ENCODE measurements around the gene CTRL.
"Not testable (repeated sequence)": the region's sequence is repeated elsewhere in the genome, so short reads cannot be mapped to it uniquely, and the experiment has no call there.

Gene CTRL

DNA sequence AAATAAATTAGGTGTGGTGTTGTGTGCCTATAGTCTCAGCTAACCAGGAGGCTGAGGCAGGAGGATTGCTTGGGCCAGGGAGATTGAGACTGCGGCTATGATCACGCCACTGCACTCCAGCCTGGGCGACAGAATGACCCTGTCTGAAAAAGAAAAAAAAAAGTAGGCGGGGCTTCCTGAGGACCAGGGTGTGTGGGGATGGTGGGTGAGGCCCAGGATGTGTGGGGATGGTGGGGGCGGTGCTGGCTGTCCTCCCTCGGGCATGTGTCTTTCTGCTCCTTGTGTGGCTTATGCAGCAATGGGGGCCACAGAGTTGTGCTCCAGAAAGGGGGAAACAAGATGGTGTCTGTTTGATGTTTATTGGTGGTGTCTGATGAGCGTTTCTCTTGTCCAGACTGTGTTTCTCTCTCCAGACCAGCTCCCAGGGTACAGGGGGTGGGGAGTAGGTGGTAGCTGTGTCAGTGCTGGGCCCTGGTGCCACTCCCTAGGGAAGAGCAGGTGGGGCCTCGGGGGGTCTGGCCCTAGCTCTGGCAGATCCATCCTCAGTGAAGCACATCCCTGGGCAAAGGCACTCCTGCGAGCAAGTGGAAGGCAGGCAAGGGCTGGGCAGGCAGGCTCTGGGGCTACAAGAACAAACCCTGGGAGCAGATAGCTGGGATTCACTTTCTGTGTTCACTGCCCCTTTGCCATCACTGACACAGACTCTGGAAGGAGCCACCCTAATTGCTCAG is 10.0 kb upstream of the CTRL start:
- no peak for DNase-seq (ENCODE audit: low read depth in 2 of 2)

DNA sequence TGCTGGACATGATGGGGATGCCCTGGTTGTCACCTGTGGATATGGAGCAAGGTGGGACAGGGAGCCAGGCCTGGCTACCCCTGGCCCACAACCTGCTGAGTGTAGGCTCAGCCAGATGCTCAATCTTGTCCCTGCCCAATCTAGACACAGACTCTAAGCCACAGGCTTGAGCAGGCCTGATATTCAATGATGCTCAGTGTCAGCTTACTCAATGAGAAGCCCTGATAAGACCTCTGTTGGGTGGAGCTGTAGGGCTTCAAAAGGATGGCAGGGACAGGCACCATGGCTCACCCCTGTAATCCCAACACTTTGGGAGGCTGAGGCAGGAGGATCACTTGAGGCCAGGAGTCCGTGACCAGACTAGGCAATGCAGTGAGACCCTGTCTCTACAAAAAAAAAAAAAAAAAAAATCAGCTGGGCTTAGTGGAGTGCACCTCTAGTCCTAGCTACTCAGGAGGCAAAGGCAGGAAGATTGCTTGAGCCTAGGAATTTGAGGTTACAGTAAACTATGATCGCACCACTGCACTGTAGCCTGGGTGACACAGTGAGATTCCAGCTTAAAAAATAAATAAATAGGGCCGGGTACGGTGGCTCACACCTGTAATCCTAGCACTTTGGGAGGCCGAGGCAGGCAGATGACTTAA is 8.9 kb upstream of the CTRL start:
- DNase-seq (ENCODE audit: low read depth in 2 of 2) = no peak

DNA sequence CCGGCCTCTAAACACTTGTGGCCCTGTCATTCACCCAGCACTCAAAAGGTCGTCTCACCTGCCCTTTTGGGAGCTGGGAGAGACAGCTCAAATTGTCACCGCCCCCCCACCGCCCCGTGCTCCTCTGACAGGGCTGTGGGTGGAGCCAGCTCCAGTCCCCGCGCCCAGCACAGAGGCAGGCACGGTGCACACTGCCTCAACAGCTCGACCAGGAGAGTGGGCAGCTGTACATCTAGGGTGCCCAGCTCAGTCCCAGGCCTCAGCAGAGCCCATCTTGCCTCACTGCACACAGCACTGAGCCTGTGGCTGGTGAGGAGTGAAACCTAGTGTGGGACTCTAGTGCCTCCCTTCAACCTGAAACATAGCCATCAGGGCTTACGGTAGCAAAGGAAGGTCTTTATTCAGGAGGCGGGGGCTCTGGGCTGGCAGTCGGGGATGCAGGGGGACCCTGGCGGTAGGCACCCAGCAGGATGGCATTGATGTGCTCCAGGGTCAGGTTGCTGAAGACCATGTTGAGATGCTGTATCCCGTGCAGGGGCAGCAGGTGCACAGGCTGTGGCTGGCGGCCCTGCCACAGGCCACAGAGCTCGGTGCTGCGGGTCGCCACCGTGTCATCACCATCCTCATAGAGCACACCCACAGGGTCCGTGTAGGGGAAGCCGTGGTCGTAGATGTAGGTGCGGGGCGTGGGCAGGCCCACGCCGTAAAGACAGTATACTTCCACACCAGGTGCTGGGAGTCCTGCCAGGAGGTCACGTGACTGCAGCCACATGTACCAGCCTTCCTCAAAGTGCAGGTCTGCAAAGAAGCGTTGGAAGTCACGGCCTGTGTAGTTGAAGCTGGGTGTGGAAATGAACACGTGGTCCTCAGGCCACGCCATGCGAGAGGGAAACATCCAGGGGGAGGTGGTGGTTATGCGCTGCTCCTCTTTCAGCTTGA is 8.1 kb upstream of the CTRL start:
- peak in 1 of 2 donors; percentile 60 for DNase-seq (ENCODE audit: low read depth in 2 of 2)

DNA sequence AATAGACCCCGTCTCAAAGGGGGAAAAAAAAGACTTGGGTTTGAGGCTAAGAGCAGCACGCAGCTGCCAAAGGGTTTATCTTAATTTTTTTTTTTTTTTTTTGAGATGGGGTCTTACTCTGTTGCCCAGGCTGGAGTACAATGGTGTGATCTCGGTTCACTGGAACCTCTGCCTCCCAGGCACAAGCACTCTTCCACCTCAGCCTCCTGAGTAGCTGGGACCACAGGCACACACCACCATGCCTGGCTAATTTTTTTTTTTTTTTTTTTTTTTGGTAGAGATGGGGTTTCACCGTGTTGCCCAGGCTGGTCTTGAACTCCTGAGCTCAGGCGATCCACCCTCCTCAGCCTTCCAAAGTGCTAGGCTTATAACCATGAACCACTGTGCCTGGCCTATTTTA is 6.1 kb upstream of the CTRL start:
- DNase-seq (ENCODE audit: low read depth in 2 of 2) = not testable (repeated sequence)

DNA sequence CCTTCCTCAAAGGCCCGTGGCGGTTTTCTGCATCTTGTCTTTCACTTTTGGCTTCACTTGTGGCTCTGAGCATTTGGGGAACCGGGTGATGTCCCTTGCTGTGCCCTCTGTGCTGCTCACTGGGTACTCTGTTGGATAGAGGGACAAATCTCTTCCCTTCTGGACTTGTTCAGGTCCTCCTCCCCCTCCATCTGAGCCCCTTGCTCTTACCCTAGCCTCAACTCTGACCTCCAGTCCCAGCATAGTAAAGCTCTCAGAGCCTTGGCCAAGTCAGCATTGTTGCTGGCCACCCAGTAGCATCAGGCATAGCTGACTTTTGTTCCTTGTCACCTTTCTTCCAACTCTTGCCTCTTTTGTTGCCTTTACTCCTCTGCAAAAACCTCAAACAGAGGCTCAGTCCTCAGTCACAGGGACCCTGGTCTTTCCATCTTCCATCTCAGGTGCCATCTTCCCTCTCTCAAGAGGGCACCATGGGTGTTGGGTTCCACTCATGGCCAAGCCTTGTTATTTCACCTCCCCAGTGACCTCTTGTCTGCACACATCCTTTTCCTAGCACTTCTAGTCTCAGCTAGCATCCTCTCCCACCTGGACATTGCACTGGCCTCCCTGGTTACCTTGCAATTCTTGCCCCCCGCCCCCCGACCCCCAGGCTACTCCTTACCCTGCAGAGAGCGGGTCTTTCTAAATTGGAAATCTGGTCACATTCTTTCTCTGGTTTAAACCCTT is 5.4 kb upstream of the CTRL start:
- peak in 1 of 2 donors; percentile 66 for DNase-seq (ENCODE audit: low read depth in 2 of 2)

DNA sequence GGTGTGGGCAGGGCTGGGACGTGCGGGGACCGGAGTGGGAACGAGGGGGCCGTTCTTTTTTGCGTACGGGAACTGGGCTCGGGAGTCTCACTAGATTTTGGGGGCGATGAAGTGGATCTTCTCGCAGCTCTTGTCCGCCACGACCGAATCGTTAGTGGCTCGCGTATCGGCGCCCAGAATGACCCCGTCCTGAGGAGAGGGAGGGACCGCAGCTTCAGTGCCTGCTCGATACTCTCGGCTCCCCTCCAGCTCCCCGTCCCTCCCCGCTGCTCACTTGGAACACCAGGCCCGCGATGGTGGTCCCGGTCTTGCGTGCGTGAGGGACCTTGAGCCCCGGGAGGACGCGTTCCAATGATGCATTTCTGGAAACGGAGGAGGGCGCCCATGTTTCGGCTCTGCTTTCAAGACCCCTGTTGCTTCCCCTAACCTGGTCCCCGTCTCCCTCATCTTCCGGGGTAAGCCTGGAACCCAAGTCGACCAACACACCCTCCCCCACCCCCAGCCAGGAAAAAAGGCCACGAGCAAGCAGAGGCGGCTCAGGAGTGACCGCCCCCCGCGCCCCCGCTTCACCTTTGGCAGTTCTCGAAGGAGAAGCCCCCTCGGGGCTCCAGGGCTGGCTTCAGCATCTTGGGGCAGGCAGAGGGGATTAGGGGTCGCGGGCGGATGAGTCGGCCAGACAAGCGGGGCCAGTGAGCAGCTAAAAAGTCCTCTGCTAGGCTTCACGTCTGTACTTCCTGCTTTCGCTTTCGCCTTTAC is 4.6 kb upstream of the CTRL start, which contains the start of gene PSMB10:
Gene PSMB10, minus strand, starts transcription at position 727 of the 756 bp plus-strand sequence. Its CDS starts 101 bp downstream, at position 626.
- DNase-seq (ENCODE audit: low read depth in 2 of 2) = peak; percentile 30 to 53

DNA sequence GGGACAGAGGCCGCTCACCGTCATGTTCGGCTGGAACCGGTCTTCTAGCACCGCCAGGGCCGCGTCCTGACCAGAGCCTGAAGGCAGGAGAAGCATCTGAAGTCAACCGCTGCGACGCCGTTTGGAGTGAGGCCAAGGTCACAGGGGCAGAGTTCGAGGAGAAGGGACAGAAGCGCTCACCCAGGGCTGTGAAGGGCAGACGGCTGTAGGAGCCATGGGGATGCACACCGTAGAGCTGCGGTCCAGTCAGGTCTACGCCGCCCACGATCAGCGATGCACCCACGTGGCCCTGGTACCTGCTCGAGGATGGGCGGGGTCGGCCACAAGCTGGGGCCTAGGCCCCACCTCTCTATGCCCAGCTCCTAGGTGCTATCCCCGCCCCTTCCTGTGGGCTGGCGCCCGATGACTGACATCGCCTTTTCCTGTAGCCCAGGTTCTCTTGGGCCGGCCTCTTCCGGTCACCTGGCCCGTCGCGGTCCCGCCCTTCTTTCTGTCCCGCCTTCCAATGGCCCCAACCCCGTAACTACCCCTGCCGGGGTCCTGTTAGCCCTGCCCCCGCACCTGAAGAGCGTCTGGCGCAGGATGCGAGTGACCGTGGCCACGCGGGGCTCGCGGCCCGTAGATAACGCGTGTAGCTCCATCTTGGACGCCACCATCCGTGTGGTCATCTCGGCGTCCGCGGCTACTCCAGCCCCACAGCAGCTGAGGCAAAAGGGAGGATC is 3.9 kb upstream of the CTRL start:
- DNase-seq (ENCODE audit: low read depth in 2 of 2) = peak; percentile 88 to 90

DNA sequence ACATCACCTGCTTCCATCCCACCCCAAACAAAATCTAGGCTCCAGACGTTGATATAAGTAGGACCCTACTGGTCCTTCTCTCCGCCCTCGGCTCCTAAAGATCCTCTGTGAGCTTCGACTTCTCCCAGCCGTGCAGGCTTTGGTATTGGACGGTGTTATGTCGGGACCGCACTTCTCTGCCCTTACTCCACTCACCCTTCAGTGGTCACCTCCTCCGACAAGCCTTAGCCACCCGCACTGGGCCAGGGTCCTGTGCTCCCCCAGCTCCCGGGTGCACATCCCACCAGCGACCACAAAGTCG is 3.4 kb upstream of the CTRL start:
- no peak for DNase-seq (ENCODE audit: low read depth in 2 of 2)

DNA sequence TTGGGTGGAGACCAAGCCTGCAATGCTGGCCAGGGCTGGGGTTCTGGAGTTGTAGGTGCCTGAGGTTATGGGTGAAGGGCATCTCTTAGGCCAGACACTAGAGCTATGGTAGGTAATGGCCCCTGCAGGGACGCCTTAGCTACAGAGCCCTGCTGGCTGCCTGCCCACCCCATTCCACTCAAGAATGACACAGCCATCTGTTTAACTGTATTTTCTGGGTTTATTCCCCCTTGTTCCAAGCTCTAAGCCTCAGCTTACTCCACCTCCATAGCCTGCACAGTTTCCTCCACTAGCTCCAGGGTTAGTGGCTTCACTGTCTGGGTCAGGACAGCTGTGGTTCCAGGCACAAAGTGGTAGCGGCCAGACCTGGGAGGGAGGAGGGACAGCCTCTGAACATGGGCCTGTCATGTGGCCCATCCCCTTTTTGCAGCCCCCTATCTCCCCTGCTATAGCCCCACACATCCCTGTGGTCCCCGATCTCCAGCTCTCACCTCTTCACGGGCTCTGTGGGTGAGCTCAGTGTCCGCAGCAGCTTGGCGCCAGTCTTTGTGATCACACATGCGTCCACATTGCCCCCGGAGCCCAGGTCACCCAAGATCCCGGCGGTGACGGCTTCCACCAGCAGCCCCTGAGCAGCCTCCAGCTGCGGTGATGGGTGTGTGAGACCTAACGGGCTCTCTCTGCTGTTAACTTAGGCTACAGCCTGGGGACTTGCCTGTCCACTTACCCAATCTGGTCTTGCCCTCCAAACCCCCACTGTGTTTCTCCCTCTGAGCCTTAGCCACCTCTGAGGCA is 2.8 kb upstream of the CTRL start:
- no peak for DNase-seq (ENCODE audit: low read depth in 2 of 2)

DNA sequence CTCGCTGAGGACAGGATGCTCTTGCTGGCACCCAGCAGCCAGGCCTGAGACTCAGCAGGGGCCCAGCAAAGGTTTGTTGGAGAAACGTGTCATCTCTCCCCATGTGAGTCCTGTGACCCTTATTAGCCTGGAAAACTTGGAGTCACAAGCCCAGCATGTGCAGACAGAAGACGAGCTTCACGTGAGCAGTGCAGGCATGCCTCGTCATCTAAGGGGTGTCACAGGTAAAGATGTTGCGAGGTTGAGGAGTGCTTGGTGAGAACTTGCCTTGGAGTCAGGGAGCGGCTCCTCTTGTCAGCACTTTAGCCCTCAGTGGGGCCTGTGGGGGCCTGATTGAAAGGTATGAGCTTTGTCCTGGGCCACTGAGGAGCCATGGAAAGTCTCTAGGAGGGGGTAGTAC is 2.1 kb upstream of the CTRL start:
- DNase-seq (ENCODE audit: low read depth in 2 of 2) = no peak

DNA sequence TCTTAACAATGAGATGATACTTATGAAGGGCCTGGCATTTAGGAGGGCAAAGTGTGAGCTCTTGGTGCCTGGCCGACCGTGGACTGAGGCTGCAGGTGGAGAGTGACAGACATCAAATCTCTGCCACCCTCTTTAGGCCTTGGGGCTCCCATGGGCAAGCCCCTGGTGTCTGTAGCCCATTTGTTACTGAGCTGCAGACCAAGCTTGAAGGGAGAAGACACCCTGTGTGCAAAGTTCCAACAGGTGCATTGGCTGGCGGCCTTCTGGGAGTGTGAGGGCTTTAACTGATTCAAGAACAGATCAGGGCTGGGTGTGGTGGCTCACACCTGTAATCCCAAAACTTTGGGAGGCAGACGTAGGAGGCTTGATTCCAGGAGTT is 789 bp upstream of the CTRL start:
- DNase-seq (ENCODE audit: low read depth in 2 of 2) = no peak

DNA sequence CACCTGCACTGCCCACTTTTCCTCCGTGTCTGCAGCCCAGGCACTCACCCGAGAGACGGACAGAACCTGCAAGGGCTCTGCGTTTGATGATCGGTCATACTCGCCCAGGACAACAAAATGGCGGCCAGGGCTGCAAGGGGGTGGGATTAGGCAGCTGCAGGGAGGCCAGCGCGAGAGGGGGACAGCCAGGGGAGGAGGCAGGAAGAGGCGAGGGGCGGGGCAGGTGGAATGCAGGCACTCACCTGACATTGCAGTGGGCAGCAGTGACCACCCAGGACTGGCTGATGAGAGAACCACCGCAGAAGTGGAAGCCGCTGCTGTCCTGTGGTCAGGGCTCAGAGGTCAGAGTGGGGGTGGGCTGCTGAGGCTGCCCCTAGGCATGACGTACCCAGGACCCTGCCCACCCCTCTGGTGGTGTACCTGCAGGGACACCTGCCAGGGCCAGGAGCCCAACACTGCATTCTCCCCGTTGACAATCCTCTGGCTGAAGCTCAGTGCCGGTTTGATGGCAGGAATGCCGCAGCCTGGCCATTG is 917 bp downstream of the CTRL start:
- DNase-seq (ENCODE audit: low read depth in 2 of 2) = no peak

DNA sequence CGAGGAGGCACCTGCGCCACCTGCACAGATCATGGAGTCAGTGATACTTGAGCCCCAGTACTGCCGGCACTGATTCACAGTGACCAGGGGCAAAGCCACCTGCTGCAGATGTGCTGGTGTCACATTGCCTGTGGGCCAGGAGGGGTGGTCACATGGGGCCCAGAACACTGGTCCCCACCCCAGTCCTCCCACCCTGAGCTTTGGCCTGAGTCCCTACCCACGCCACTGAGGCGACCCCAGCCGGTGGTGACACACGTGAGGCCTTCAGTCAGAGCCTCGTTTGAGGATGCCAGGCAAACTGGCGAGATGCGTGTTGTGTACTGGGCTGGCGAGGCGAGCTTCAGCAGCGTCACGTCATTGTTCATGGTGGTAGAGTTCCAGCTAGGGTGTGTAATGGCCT is 1.5 kb downstream of the CTRL start:
- DNase-seq (ENCODE audit: low read depth in 2 of 2) = no peak

DNA sequence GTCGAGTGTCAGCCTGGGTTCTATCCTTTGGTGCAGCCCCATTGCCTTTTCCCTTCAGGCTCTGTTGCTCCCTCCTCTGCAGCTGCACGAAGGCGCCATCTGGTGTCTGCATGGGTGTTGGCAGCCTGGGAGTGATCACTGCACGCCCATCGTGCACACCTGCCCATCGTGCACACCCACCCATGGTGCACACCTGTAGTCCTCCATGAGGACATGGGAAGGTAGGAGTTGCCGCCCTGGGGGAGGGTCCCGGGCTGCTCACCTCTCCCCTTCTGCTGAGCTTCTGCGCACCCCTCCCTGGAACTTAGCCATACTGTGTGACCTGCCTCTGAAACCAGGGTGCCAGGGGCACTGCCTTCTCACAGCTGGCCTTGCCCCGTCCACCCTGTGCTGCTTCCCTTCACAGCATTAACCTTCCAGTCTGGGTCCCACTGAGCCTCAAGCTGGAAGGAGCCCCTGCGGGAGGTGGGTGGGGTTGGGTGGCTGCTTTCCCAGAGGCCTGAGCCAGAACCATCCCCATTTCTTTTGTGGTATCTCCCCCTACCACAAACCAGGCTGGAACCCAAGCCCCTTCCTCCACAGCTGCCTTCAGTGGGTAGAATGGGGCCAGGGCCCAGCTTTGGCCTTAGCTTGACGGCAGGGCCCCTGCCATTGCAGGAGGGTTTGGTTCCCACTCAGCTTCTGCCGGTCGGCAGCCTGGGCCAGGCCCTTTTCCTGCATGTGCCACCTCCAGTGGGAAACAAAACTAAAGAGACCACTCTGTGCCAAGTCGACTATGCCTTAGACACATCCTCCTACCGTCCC is 2.9 kb downstream of the CTRL start:
- peak; percentile 65 to 69 for DNase-seq (ENCODE audit: low read depth in 2 of 2)

DNA sequence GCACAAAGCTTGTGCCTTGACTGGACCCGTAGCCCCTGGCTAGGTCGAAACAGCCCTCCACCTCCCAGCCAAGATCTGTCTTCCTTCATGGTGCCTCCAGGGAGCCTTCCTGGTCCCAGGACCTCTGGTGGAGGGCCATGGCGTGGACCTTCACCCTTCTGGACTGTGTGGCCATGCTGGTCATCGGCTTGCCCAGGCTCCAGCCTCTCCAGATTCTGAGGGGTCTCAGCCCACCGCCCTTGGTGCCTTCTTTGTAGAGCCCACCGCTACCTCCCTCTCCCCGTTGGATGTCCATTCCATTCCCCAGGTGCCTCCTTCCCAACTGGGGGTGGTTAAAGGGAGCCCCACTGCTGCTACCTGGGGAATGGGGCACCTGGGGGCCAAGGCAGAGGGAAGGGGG is 3.5 kb downstream of the CTRL start:
- no peak for DNase-seq (ENCODE audit: low read depth in 2 of 2)

DNA sequence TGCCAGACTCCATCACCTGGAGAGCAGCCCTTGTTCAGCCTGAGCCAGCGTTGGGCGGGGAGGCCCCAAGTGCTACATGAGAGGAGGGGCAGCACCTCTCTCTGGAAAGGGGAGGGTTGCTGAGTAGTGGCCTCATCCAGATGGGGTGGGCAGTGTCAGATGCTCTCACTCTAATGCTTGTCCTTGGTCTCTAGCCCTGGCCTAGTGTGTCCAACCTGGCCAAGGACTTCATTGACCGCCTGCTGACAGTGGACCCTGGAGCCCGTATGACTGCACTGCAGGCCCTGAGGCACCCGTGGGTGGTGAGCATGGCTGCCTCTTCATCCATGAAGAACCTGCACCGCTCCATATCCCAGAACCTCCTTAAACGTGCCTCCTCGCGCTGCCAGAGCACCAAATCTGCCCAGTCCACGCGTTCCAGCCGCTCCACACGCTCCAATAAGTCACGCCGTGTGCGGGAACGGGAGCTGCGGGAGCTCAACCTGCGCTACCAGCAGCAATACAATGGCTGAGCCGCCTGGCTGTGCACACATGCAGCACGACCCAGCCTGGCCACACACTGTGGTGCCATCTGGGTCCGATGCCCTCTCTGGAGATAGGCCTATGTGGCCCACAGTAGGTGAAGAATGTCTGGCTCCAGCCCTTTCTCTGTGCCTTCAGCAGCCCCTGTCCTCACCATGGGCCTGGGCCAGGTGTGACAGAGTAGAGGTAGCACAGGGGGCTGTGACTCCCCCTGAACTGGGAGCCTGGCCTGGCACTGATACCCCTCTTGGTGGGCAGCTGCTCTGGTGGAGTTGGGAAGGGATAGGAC is 4.3 kb downstream of the CTRL start:
- no peak for DNase-seq (ENCODE audit: low read depth in 2 of 2)

DNA sequence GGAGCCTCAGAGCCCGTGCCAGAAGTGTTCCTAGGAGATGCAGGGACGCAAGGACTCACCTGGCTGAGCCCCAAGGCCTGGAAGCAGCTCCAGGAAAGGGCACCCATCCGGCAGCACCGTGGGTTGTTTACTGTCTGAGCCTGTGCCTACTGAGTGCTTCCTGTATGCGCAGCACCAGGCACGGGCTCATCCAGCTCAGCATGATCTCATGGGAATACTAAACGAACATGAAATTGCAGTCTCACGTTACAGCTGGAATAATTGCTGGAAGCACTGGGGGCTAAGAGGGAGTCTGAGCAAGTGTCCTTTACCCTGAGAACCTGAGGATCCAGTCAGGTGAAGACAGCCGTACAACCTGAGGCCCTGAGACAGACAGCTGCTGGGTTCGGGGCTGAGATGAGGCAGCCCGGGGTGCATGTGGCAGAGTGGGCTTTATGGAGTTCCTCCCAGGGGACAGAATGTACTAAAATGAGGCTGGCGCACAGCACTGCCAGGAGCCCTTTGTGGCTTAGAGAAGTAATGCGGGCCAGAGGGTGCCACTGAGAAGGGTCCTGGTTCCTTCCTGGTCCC is 5.4 kb downstream of the CTRL start:
- no peak for DNase-seq (ENCODE audit: low read depth in 2 of 2)
